Gastrocnemius medialis (tissue), 4 donors: ENCODE data around the gene SDF2.

Experiments
- POLR2A ChIP-seq, 2 donors: fragments of 450-650 bp; IDR thresholded peaks; one replicate each; pipeline ENCODE4 v1.6.1; 2017; ENCODE audit warnings: antibody characterized with exemption in 2 of 2, mild to moderate bottlenecking in 2 of 2, moderate library complexity in 2 of 2
- TF ChIP-seq, protein P1 (sequence below), 5 experiments: fragments of 450-650 bp in 3 of 5; fragments of 200-600 bp in 2 of 5; sonication (generic) in 2 of 5; IDR thresholded peaks in 4 of 5; conservative IDR thresholded peaks in 1 of 5; 1 replicate in 4 of 5; 2 replicates in 1 of 5; pipeline ENCODE4 v1.5.1; 2016 to 2019; ENCODE audit warnings: antibody characterized with exemption in 5 of 5, mild to moderate bottlenecking in 3 of 5, moderate library complexity in 3 of 5

- TF ChIP-seq, protein P1, sequence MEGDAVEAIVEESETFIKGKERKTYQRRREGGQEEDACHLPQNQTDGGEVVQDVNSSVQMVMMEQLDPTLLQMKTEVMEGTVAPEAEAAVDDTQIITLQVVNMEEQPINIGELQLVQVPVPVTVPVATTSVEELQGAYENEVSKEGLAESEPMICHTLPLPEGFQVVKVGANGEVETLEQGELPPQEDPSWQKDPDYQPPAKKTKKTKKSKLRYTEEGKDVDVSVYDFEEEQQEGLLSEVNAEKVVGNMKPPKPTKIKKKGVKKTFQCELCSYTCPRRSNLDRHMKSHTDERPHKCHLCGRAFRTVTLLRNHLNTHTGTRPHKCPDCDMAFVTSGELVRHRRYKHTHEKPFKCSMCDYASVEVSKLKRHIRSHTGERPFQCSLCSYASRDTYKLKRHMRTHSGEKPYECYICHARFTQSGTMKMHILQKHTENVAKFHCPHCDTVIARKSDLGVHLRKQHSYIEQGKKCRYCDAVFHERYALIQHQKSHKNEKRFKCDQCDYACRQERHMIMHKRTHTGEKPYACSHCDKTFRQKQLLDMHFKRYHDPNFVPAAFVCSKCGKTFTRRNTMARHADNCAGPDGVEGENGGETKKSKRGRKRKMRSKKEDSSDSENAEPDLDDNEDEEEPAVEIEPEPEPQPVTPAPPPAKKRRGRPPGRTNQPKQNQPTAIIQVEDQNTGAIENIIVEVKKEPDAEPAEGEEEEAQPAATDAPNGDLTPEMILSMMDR (IDR thresholded peaks at IDR 0.05 in 4 of 5, conservative IDR thresholded peaks at IDR 0.05 in 1 of 5), result no peak
- TF ChIP-seq POLR2A (IDR thresholded peaks at IDR 0.05), result no peak
Observed at GRCh38 chr17:28665994-28666393, 4.3 kb upstream of the SDF2 start.
